GM18517 (cell line): ENCODE measurements around the gene LRRC3.
"Not testable (repeated sequence)": the region's sequence is repeated elsewhere in the genome, so short reads cannot be mapped to it uniquely, and the experiment has no call there.

Experiments
- ATAC-seq: cut with Tn5 transposase; IDR thresholded peaks from one replicate; pipeline ENCODE4 v1.9.1; 2021; ENCODE audit warnings: mild to moderate bottlenecking, moderate library complexity; ENCODE audit not compliant: unreplicated experiment

LRRC3 gene

GRCh38 chr21:44477131-44477530 is 21.8 kb downstream of the LRRC3 start:
- no peak for ATAC-seq

GRCh38 chr21:44477712-44478111 is 22.4 kb downstream of the LRRC3 start:
- ATAC-seq = no peak

DNA sequence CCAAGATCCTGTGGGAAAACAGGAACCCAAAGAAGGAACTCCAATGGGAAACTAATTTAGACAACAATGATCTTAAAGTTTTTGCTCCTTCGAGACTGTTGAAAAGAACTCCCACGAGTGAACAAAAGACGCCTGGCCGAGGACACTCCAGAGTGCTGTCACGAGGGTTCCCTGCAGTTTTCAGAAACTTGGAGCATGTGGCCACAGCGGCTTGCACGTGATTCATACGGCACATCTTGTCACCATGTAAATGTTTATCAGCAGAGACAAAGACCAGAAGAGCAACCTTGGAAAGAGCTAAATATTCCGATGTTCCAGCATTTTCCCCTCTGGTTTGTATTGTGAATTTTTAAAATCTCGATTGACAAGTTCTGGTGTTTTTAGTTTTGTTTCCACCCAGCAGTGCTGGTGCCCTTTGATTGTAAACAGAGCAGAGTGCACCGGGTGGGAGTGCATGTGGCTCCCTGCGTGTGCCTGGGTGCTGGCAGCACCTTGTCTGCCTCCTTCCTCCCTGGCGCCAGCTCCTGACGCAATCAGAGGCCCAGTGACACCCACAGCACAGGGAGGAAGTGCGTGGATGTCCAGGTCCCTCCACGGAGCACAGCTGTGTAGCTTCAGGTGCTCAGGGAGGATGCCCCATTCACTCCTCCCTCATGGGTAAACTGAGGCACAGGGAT is 23.0 kb downstream of the LRRC3 start:
- no peak for ATAC-seq

DNA sequence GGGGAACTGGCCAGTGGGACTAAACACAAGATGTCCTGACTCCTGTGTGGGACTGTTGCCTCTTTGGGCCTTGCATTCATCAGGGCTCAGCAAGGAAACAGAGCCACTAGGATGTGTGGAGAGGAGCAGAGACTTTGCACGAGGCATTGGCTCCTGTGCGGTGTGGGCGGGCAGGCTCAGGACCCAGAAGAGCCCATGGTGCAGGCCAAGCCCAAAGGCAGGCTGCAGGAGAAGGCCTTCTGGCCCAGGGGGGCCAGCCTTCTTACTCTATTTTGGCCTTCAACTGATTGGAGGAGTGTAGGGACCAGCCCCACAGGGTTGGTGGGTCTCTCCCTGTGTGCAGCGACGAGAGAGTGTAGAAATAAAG is 23.5 kb downstream of the LRRC3 start:
- no peak for ATAC-seq

DNA sequence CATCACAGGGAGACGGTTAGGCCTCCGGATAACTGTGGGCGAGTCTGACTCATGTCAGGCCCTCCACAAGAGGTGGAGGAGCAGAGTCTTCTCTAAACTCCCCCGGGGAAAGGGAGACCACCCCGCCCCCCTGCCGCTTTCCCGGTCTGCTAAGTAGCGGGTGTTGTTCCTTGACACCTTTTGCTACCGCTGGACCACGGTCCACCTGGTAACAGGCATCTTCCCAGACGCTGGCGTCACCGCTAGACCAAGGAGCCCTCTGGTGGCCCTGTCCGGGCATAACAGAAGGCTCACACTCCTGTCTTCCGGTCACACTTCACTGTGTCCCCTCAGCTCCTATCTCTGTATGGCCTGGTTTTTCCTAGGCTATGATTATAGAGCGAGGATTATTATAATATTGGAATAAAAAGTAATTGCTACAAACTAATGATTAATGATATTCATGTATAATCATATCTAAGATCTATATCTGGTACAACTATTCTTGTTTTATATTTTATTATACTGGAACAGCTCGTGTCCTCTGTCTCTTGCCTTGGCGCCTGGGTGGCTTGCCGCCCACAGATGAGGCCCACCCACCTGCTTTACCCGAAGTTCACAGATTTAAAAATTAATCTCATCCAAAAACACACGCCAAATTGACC is 24.4 kb downstream of the LRRC3 start:
- ATAC-seq = not testable (repeated sequence)

DNA sequence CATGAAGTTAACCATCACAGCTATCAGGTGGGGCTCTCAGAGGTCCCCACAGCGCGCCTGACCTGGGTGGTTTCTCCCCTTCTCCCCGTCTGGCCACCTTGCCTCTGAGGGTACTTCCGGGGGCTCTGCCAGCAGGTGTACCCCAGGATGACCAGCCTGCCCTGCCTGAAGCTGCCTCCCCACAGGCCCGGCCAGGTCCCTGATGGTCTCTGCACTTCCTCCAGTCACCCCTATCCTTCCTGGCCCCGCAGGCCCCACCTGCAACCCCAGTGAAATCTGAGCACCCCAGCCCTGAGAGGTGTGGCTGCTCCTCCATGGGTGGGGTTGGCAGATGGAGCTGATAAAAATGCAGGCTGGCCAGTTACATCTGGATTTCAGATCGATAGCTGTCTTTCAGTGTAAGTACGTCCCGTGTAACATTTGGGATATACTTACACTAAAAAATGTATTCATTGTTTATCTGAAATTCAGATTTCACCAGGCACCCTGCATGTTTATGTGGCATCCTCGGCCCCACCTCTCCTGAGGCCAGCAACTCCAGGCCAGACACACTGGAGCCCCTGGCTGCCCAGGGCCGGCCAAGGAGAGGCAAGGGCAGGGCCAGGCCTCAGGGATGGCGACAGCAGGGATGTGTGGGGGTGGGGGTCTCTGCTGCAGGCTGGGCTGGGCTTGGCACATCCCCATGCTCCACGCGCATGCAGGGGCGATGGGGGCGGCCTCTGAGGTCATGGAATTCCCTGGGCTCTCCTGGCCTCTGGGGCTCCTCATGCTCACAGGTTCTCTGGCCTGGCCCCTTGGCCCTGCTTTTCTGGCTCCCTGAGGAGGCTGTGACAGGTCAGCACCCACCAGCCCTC is 25.1 kb downstream of the LRRC3 start:
- no peak for ATAC-seq

DNA sequence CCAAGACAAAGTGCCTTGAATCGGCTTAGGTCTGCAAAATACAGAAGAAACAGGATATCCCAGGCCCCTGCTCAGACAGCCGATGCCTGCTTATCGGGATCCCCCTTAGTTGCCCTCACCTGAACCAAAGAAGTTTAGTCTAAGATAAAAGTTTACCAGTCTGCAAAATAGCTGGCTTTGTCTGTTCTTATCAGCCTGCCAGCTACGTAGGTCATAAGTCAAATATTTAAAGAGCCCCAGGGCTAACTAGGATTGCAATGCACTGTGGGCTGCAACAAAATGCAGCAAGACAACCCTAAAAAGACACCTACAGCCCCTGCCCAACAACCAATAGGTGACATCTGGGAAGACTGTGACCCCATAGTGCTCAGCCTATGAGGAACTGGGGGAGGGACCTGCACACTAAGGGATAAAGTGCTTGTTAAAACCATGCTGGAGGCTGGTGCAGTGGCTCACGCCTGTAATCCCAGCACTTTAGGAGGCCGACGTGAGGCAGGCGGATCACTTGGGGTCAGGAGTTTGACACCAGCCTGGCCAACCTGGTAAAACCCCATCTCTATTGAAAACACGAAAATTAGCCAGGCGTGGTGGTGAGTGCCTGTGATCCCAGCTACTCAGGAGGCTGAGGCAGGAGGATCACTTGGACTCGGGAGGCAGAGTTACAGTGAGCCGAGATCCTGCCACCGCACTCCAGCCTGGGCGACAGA is 27.4 kb downstream of the LRRC3 start:
- no peak for ATAC-seq

GRCh38 chr21:44483288-44484237 is 28.3 kb downstream of the LRRC3 start:
- no peak for ATAC-seq

DNA sequence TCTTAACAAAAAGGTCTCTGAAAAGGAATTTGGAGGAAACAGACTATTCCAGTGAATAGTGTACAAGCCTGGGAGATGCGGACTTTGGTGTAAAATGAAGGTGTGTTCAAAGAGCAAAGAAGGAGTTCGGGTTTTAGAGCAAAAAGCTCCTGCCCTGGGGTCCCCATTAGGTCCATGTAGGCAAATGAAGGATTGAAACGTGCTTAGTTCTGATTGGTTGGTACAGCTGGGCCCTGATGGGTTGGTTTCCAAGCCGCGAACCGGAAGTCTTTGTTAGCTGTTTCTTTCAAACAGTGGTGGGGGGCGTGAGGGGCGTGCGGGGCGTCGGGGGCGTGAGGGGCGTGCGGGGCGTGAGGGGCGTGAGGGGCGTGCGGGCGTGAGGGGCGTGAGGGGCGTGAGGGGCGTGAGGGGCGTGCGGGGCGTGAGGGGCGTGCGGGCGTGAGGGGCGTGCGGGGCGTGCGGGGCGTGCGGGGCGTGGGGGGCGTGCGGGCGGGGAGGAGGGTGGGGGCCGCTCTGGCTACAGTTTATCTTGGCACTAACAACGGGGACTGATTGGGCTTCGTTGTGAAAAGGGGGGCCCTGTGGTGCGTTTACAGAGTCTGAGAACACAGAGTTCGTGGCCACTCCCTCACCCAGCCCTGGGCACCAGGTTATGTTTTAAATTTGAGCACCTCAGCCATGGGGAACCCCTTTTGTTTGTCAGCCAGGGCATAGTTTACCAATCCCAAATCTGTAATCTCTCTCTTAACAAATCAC is 29.4 kb downstream of the LRRC3 start:
- ATAC-seq = no peak

DNA sequence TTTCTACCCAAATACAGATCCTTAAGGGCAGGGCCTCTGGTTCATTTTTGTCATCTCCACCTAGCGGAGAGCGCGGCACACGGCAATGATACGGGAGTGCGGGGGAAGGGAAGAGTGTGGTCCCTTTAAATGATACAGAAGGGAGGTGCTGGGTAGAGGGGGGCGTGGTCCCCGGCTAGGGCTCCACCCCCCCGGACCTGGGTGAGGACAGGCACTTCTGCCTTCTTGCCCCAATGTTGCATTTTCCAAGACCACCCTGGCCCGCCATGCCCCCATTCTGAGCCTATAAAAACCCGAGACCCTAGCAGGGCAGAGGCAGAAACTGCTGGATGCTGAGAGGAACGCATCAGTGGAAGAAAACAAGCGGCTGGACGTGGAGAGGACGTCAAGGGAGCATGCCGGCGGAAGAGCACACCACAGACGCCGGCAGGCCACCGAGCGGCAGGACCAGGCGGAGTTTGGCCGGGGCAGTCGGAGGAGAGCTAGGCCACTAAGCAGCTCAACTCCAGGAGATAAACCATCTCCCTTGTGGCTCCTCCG is 30.0 kb downstream of the LRRC3 start:
- no peak for ATAC-seq

DNA sequence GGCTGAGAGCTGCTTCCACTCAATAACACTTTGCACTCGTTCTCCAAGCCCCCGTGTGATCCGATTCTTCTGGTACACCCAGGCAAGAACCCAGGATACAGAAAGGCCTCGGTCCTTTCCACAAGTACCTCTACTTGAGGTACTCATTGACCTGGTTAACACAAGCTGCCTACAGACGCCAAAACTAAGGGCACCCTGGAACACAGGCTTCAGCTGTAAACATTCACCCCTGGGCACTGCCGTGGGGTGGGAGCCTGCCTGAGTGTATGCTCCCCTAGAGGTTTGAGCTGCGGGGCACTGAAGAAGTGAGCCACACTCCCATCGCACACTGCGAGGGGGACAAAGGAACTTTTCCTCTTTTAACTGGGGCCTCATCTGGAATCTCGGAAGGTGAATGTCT is 30.5 kb downstream of the LRRC3 start:
- no peak for ATAC-seq

- no peak for ATAC-seq
Measured at GRCh38 chr21:44486302-44486701, 31.0 kb downstream of the LRRC3 start.

DNA sequence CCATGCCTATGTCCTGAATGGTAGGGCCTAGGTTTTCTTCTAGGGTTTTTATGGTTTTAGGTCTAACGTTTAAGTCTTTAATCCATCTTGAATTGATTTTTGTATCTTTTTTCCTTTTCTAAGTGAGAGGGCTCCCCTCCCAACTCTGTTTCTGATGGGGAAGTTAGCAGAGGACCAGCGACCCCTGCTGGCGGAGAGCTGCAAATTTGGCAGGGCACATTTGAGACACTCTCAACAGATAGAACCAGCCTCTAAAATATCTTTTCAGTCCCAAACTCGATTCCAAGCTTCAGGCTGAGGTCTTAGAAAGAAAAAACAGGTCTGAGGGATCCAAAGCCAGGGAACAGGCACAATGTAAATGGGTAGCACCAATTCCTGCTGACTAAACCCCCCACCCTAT is 32.5 kb downstream of the LRRC3 start:
- no peak for ATAC-seq

DNA sequence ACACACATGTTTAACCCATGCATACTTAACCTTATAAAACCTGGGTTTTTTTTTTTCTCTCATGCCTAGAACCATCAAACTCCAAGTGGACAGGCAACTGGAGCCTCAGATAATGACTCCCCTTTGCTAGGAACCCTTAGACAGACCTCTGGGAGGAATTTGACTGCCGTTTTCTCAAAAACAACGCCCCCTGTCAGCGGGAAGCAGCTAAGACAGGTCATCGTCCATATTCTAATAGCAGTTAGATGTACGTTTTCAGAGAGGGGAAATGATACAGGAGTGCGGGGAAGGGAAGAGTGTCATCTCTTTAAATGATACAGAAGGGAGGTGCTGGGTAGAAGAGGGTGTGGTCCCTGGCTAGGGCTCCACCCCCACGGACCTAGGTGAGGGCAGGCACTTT is 34.7 kb downstream of the LRRC3 start:
- no peak for ATAC-seq

DNA sequence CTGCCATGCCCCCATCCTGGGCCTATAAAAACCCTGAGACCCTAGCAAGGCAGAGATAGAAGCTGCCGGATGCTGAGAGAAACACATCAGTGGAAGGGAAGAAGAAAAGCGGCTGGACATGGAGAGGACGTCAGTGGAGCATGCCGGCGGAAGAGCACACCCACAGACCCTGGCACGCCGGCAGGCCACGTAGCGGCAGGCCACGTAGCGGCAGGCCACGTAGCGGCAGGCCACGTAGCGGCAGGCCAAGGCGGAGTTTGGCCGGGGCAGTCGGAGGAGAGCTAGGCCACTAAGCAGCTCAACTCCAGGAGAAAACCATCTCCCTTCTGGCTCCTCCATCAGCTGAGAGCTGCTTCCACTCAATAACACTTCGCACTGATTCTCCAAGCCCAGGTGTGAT is 35.1 kb downstream of the LRRC3 start:
- no peak for ATAC-seq

- no peak for ATAC-seq
Measured at GRCh38 chr21:44490816-44491215, 35.5 kb downstream of the LRRC3 start.

DNA sequence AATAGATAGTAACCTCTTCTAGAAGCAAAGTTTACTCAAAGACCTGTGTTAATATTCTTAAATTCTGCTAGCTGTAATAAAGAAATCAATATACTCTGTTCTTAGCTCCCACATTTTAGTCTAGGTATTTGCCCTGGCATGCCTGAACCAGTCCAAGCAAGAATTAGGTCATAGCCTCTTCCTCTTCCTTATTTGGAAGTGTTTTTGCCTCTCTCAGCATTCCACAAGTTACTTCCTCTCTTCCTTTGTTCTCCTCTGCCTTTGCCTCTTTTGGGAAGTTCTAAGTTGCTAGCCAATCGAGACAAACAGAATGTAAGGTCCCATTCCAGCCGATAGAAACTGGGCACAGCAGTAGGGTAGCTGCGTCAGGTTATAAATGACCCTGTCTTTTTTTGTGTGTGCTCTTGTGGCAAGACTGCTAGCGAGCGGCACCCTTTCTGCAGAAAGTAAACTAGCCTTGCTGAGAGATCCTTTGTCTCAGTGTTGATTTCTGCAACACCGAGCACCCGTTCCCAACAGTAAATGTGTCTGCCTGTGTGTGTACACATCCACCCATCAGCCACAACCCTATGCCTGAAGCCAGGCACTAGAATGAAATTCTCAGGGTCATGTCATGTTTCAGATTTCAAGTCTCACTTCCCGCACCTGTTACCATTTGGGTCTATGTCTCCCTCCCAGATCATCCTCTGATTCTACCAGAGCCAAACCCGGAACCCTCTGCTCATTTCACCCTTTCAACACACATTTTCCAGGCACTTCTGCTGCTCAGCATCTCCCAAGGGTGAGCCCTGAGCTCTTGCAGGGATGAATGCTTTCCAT is 37.5 kb downstream of the LRRC3 start:
- no peak for ATAC-seq

DNA sequence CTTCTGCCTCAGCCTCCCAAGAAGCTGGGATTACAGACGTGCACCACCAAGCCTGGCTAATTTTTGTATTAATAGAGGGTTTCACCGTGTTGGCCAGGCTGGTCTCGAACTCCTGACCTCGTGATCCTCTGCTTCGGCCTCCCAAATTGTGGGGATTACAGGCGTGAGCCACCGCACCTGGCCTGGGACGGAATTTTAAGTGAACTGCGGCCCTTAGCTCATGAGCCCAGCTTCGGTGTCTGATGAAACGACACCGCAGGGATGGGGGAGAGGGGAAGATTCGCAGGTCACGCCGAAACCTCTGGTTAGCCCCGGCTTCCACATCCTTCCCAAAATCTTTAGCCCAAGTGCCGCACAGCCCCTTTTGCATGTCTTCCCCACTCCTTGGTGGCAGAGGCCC is 39.1 kb downstream of the LRRC3 start:
- ATAC-seq = no peak
